ENCODE results near the gene TOMM40. TPM values are rescaled to one million over a fixed set of nuclear protein-coding genes. Genes with fewer than 3 reads are reported as not detected.

TOMM40 gene
- total and polyA plus RNA-seq, 9 of the 15 experiments (the other 6 are each of a cell fraction or from before 2014, with no cell fraction given), result 0.89 to 290 (median 160) TPM

- peak; percentile 56; the same call in 1 of the 2 replicates for TF ChIP-seq ERF (CRISPR knock-in tag; IDR thresholded peaks at IDR 0.05)
- no peak for TF ChIP-seq AFF1 (IDR thresholded peaks at IDR 0.05; ENCODE audit: low read depth in 1 of 2, partially characterized antibody in 2 of 2)
- TF ChIP-seq ZSCAN32 (CRISPR knock-in tag; IDR thresholded peaks at IDR 0.05), result no peak
- no peak for TF ChIP-seq COPS2 (conservative IDR thresholded peaks at IDR 0.05)
- TF ChIP-seq RAD21 (CRISPR knock-in tag; conservative IDR thresholded peaks at IDR 0.05 in 1 of 2, IDR thresholded peaks at IDR 0.05 in 1 of 2), result peak; percentile 92
- TF ChIP-seq ZFP36 (IDR thresholded peaks at IDR 0.05; ENCODE audit: low read depth, low read length, partially characterized antibody), result no peak
- TF ChIP-seq POLR2B (IDR thresholded peaks at IDR 0.05; ENCODE audit: low read depth, partially characterized antibody), result peak; percentile 64
- no peak for TF ChIP-seq ZNF224 (CRISPR knock-in tag; IDR thresholded peaks at IDR 0.05)
- no peak for TF ChIP-seq FIP1L1 (IDR thresholded peaks at IDR 0.05; ENCODE audit: low read depth, low read length, poor library complexity, severe bottlenecking)
- no peak for TF ChIP-seq SLC30A9 (CRISPR knock-in tag; IDR thresholded peaks at IDR 0.05)
- TF ChIP-seq ZBTB43 (CRISPR knock-in tag; IDR thresholded peaks at IDR 0.05), result no peak
- TF ChIP-seq TAF9B (IDR thresholded peaks at IDR 0.05; ENCODE audit: partially characterized antibody), result no peak
- no peak for TF ChIP-seq MEIS2 (IDR thresholded peaks at IDR 0.05; ENCODE audit: partially characterized antibody)
- no peak for TF ChIP-seq ZNF561 (CRISPR knock-in tag; conservative IDR thresholded peaks at IDR 0.05)
- TF ChIP-seq BMI1 (IDR thresholded peaks at IDR 0.05; ENCODE audit: low read length), result no peak
- TF ChIP-seq EGR1 (conservative IDR thresholded peaks at IDR 0.05), result no peak
- TF ChIP-seq ZNF124 (CRISPR knock-in tag; IDR thresholded peaks at IDR 0.05), result no peak
- TF ChIP-seq MITF (IDR thresholded peaks at IDR 0.05), result no peak
- no peak for TF ChIP-seq USF1 (CRISPR knock-in tag; IDR thresholded peaks at IDR 0.05)
- TF ChIP-seq SIN3A (IDR thresholded peaks at IDR 0.05; ENCODE audit: borderline replicate concordance in 2 of 2, control insufficient read depth in 1 of 2, low read depth in 2 of 2, low read length in 2 of 2), result peak in 1 of 2 experiments; percentile 30; a peak in 2 of 4 replicates
- TF ChIP-seq CBX5 (IDR thresholded peaks at IDR 0.05; ENCODE audit: borderline replicate concordance, low read depth), result no peak
These were observed 12.8 kb downstream of the TOMM40 start (continued) for GRCh38 chr19:44903602-44904425.

Measured in K562 (cell line).